Dermis blood vessel endothelial cell (primary cell): ENCODE results near the gene GPD2. TPM values are rescaled to one million over a fixed set of nuclear protein-coding genes. Genes with fewer than 3 reads are reported as not detected.

Experiments used
- DNase-seq: peaks from one replicate; pipeline ENCODE4 v3.0.0; 2010
- total RNA-seq: library from RNA; depleted of rRNA; stranded (reverse); fragments of >200 nt; gene quantifications from 2 replicates; pipeline ENCODE4 v1.2.3, GENCODE V29; 2014

GPD2 gene
- total RNA-seq, 1 donor from 2014 or later, result 68.1 TPM

- DNase-seq, result peak; percentile 48
These were observed 412 bp downstream of the GPD2 start for GRCh38 chr2:156436497-156437085.

DNA sequence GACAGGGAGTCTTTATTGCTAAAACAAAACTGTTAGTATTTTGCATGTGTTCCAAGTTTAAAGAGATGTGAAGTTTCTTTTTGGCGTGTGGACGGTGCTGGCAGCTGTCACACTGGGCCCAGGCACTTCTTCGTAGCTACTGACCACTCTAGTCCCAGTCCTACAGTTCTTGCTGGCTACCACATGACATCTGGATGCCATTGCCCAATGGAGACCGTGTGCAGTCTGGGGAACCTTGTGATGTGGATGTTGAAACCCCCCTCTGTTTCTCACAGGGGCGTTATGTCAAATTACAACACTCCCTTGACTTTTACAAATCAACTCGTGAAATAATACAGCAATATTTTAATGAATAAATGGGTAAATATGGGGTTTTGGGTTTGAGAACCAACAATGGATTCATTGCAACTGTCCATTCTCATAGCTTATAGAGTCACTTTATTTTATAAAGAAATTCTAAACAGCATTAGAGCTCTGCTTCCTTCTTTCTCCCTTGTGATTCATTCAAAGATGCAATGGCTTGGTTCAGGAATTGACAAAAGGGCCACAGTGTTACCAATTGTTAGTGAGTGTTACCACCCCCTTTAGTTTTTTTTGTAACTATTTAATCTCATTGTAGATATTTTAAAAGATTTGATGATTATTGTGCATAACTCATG is 1.2 kb downstream of the GPD2 start:
- DNase-seq, result no peak

DNA sequence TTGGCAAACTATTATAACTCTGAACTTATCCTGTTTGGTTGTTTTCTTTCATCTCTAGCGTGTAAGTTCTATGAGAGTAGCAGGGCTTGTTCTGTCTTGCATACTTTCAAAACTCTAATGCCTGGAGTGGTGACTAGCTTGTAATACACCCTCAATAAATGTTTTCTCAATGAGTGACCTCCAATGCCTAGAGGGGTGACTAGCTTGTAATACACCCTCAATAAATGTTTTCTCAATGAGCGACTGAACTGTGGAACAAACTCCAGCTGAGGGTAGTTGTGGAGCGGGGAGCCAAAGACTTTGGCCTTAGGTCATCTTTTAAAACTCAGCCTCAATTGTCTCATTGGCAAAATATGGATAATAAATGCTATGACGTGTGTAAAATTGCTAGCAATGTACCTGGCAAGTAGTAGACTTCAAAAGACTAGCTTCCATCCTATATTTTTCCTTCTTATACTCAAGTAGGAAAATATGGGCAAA is 1.8 kb downstream of the GPD2 start:
- DNase-seq, result no peak

DNA sequence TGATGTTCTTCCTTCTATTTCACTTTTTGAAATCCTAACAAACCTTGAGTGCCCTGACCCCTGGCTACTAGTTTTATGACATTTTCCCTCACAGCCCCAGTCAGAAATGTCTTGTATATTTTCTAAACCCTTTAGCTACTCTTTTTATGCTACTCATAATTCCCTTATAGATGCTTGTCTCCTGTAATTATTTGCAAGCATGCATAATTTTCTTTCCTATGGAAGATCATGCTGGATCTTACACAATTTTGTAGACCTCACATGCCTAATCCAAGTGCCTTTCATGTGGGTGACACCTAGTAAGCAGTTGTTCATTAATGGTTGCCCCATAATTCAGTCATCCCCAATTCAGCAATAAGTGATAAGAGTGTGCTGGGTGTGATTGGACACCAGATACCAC is 6.9 kb downstream of the GPD2 start:
- DNase-seq, result no peak

GRCh38 chr2:156445296-156446220 is 9.4 kb downstream of the GPD2 start:
- peak; percentile 76 for DNase-seq

DNA sequence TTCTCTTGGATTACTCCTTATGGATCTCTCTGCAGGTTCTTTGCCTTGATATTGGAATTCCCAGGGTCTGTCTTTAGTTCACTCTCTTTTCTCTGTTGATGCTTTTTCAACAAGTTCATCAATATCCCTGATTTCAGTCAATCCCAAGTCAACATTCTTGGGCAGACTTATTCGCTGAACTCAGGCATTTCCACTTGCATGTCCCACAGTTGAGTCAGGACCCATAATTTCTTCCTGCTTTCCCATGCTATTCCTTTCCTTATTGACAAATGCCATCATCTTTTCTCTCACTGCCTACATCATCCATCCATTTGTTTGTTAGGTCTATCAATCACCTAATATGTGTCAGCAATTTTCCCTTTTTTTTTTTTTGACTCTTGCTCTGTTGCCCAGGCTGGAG is 11.6 kb downstream of the GPD2 start:
- no peak for DNase-seq

- DNase-seq, result no peak
These were observed 12.6 kb downstream of the GPD2 start for GRCh38 chr2:156448766-156449165.

DNA sequence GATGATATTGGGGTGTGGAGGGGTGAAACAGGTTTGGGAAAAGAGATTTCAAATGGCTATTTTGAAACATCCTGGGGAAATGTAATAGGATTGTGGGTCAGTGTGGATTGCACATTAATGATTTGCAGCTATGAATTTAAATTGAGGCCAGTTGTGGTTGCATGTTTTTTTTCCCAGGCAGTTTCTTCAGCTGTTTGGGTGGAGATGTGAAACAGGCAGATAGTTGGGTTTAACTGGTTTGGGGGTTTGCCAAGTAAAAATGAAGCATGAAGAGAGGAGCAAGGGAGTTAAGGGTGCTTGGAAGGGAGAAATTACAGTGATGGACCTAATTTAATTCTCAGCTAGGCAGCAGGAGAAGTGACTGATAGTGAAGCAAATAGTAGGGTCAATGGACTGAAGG is 16.8 kb downstream of the GPD2 start:
- no peak for DNase-seq

- DNase-seq, result no peak
These were observed 19.3 kb downstream of the GPD2 start for GRCh38 chr2:156455361-156455975.

- DNase-seq, result no peak
These were observed 20.4 kb downstream of the GPD2 start for GRCh38 chr2:156456616-156457015.

DNA sequence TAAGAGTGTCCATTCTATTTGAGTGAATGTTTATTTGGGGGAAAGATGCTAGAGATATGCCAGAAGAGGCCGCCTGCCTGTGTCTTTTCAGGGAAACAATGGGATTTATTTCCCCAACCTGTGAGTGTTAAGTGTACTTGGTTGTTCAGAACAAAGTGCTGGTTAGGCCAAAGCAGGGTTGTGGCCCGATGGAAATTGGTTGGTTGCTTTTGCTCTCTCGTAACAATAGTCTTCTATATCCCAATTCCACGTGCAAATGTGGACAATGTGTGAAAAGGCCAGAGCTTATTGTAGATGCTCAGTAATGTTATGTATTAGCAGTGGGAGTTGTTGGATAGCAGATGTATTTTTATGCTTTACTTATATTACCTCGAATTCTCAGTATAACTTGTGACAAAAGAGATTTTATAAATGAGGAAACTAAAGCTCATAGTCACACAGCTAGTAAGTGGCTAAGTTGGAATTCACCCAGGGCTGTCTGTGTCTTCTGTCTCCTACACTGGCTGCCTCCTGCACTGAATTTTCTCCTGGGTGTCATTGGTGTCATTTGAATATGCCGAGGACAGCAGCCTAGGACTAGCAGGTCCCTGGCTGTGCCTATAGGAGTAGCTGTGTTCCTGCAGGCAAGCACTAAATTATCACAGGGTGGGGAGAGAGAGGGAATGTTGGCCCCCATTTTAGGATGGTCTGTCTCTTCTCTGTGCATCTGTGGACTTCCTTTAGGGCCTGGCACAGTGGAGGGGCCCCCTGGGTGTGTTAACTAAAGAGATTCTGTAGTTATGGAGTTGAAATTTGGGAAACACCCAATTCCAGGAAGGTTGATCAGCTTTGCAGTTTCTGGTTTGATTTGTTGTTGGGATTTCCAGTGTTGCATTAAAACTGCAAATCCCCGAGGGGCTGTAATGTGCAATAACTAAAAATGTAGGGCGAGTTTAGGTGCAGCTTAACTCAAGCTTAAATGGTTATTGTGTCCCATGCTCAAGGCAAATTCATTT is 21.6 kb downstream of the GPD2 start:
- DNase-seq, result no peak

DNA sequence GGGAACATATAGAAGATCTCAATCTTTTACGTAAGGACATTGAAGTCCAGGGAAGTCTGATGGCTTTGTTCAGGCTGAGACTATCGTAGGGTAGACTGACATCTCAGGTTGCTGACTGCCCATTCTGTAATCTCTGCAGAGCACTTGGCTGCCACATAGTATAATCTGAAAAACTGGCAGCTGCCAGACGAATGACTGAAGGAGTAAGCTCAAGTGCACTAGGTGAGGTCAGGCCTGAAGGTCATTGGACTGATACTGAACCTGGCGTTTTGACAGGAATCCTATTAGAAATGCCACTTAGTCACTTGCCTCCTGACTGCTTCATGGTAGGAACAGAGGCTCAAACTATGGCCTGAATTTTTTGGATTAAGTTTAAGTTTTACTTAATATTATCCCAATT is 23.5 kb downstream of the GPD2 start:
- no peak for DNase-seq

GRCh38 chr2:156464106-156464505 is 27.9 kb downstream of the GPD2 start:
- peak; percentile 54 for DNase-seq

DNA sequence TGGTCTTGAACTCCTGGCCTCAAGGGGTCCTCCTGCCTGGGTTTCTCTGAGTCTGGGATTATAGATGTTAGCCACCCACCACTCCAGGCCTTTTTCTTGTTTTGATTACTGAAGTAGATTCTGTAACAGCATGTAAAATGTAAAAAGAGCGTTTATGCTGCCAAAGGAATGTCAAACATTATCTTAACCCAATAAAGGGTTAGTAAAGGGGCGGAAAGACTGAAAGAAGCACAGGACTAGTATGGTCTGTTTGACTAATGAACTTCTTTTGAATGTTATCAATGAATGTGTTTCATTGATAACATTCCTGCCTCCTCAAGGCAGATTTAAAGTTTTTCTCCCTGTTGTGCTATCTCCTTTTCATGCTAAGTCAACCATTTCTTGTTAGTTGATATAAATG is 29.4 kb downstream of the GPD2 start:
- DNase-seq, result no peak

- DNase-seq, result peak; percentile 50
These were observed 30.7 kb downstream of the GPD2 start for GRCh38 chr2:156466739-156467405.

DNA sequence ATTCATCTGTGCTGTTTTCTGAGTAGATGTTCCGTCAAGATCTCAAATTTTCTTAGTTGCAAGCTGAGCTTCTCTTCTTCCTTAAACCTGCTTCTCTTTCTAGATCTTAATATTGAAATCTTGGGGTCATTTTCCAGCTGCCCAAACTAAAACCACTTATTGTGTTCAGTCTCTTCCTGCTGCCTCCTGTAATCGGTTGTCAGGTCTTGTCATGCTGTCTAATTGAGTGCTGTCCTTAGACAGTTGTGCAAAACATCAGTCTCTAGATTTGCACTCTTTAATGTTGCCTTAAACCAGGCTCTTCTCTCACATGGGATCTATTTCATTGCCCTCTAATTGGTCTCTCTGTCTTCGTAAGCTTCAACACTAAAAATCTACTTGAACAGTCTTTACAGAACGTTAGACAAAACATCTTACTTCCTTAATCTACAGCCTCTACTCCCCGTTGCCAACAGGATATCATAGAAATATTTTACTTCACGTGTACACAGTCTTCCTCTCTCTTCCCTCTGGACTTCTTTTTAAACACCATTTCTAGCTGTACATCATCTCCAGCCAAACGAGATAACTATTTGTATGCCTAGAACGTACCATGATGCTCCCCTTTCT is 34.9 kb downstream of the GPD2 start:
- DNase-seq, result no peak

- DNase-seq, result no peak
These were observed 35.6 kb downstream of the GPD2 start for GRCh38 chr2:156471762-156472161.

GRCh38 chr2:156472686-156473085 is 36.5 kb downstream of the GPD2 start:
- no peak for DNase-seq

DNA sequence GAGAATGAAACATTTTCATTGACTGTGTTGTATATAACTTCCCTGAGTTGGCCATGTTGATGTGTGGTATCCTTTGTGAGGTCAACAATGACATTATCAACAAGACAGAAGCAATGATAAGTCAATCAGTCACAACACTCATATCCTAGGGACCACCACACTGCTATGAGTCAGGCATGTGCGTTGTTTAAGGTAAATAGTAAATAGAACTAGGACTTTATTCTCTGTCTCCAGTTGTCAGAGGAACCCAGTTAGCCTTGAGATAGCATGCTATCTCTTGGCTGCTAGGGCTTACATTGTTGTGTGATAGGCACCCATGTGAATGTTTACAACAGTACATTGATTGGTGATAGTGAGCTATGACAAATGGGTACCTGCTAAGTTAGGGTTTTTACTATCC is 37.3 kb downstream of the GPD2 start:
- DNase-seq, result no peak

- DNase-seq, result no peak
These were observed 38.2 kb downstream of the GPD2 start for GRCh38 chr2:156474401-156474800.
